B cell (primary cell): ENCODE data around the gene APLP2. TPM values are rescaled to one million over a fixed set of nuclear protein-coding genes. Genes with fewer than 3 reads are reported as not detected.

Source experiments
- ATAC-seq: fragments of 200-7000 bp; cut with Tn5 transposase; one replicate; pipeline ENCODE4 v1.10.0; 2021; ENCODE audit warnings: low read depth, mild to moderate bottlenecking, moderate number of reproducible peaks, moderate library complexity
- CTCF ChIA-PET: fragments of 350-600 bp; sonication (Branson Sonifier 250); formaldehyde crosslinking; loops from one replicate; lab custom pipeline; 2021; ENCODE audit warnings: antibody characterized with exemption, inconsistent platforms; lab: Charles Lee
- POLR2A ChIA-PET: fragments of 350-600 bp; sonication (Branson Sonifier 250); formaldehyde crosslinking; loops from one replicate; lab custom pipeline; 2021; ENCODE audit warnings: antibody characterized with exemption; lab: Charles Lee
- DNase-seq: peaks from one replicate; pipeline ENCODE4 v3.0.0; 2013
- H2AFZ ChIP-seq: 2 replicates; pipeline ENCODE4 v1.6.1; 2012; ENCODE audit warnings: mild to moderate bottlenecking, low read depth, low read length; ENCODE audit not compliant: insufficient read depth, poor library complexity, severe bottlenecking
- H3K27ac ChIP-seq, 2 donors: 1 replicate in 1 of 2; 2 replicates in 1 of 2; pipeline ENCODE4 v1.5.1; 2012 to 2013; ENCODE audit warnings: low read length in 2 of 2, mild to moderate bottlenecking in 2 of 2, moderate library complexity in 1 of 2
- H3K27me3 ChIP-seq, 4 experiments: fragments of 200-600 bp in 1 of 4; sonication (generic) in 1 of 4; replicated peaks in 1 of 4; 1 replicate in 2 of 4; 2 replicates in 2 of 4; pipeline versions ENCODE4 v1.6.1 to v1.7.0; 2013 to 2016; ENCODE audit warnings: low read length in 3 of 4, mild to moderate bottlenecking in 2 of 4, mixed read lengths in 1 of 4, moderate library complexity in 1 of 4; ENCODE audit not compliant: insufficient read depth in 4 of 4, control insufficient read depth in 3 of 4; ENCODE audit errors: control extremely low read depth in 1 of 4
- H3K36me3 ChIP-seq, 2 experiments: replicated peaks in 1 of 2; 1 replicate in 1 of 2; 2 replicates in 1 of 2; pipeline versions ENCODE4 v1.6.1 to v1.7.1; 2013; ENCODE audit warnings: low read length in 1 of 2; ENCODE audit not compliant: insufficient read depth in 2 of 2, control insufficient read depth in 1 of 2; ENCODE audit errors: control extremely low read depth in 1 of 2, extremely low read depth in 1 of 2
- H3K4me1 ChIP-seq, 2 donors: fragments of 200-600 bp in 1 of 2; sonication (generic) in 1 of 2; 1 replicate in 1 of 2; 2 replicates in 1 of 2; pipeline versions ENCODE4 v1.5.1 to v1.6.1; 2013 to 2017; ENCODE audit warnings: low read length in 2 of 2; ENCODE audit not compliant: control insufficient read depth in 2 of 2, insufficient read depth in 2 of 2
- H3K4me2 ChIP-seq: replicated peaks from 2 replicates; pipeline ENCODE3; 2012; ENCODE audit warnings: mild to moderate bottlenecking, low read depth, low read length; ENCODE audit not compliant: poor library complexity, severe bottlenecking
- H3K4me3 ChIP-seq, 5 experiments: fragments of 200-600 bp in 1 of 5; sonication (generic) in 1 of 5; 1 replicate in 3 of 5; 2 replicates in 2 of 5; pipeline versions ENCODE4 v1.5.1 to v1.7.0; 2011 to 2016; ENCODE audit warnings: low read length in 4 of 5, mild to moderate bottlenecking in 4 of 5, low read depth in 2 of 5, control low read depth in 1 of 5, moderate library complexity in 1 of 5; ENCODE audit not compliant: insufficient read depth in 1 of 5; ENCODE audit errors: control extremely low read depth in 1 of 5, extremely low read depth in 1 of 5
- H3K79me2 ChIP-seq: fragments of 200-600 bp; sonication (generic); one replicate; pipeline ENCODE4 v1.6.0; 2016; ENCODE audit warnings: low read length; ENCODE audit not compliant: control insufficient read depth, insufficient read depth
- H3K9ac ChIP-seq: fragments of 200-600 bp; sonication (generic); 2 replicates; pipeline ENCODE4 v1.6.1; 2017; ENCODE audit warnings: mild to moderate bottlenecking, low read length, moderate library complexity
- H3K9me3 ChIP-seq, 3 donors: one replicate each; pipeline versions ENCODE4 v1.6.1 to v1.7.1; 2013; ENCODE audit warnings: low read length in 2 of 3; ENCODE audit not compliant: control insufficient read depth in 2 of 3, insufficient read depth in 1 of 3; ENCODE audit errors: control extremely low read depth in 1 of 3
- H4K20me1 ChIP-seq: 2 replicates; pipeline ENCODE4 v1.6.0; 2012; ENCODE audit warnings: mild to moderate bottlenecking, low read length; ENCODE audit not compliant: insufficient read depth, control insufficient read depth, poor library complexity, severe bottlenecking
- H3K27ac Mint-ChIP-seq: one replicate; pipeline ENCODE4 v1.8.0; 2021; ENCODE audit warnings: mixed read lengths
- H3K27me3 Mint-ChIP-seq: one replicate; pipeline ENCODE4 v1.8.0; 2021; ENCODE audit warnings: mixed read lengths
- H3K4me1 Mint-ChIP-seq: one replicate; pipeline ENCODE4 v1.8.0; 2021; ENCODE audit warnings: mixed read lengths
- H3K4me3 Mint-ChIP-seq: one replicate; pipeline ENCODE4 v1.8.0; 2021; ENCODE audit warnings: mixed read lengths
- H3K9me3 Mint-ChIP-seq: one replicate; pipeline ENCODE4 v1.8.0; 2022; ENCODE audit warnings: mixed read lengths; ENCODE audit not compliant: insufficient read depth
- CTCF ChIP-seq: fragments of 200-600 bp; IDR thresholded peaks from one replicate; pipeline ENCODE4 v1.8.0; 2022; ENCODE audit warnings: antibody characterized with exemption, mild to moderate bottlenecking
- EZH2 ChIP-seq: IDR thresholded peaks from 2 replicates; pipeline ENCODE4 v1.6.1; 2012; ENCODE audit warnings: borderline replicate concordance, low read depth, mild to moderate bottlenecking, moderate library complexity, low read length; ENCODE audit not compliant: insufficient read depth, poor library complexity, severe bottlenecking
- WGBS: methylation state at CpG from one replicate; pipeline ENCODE4 v1.1.5; 2013; ENCODE audit warnings: missing lambda C conversion rate; ENCODE audit not compliant: insufficient coverage; 5-methylcytosine and 5-hydroxymethylcytosine counted together
- intact Hi-C: fragments of 100-400 bp; cut with micrococcal nuclease; formaldehyde crosslinking; loops from one replicate; pipeline ENCODE4 v1.10.0; 2022
- polyA plus RNA-seq: library from polyadenylated mRNA; depleted of rRNA; stranded (reverse); fragments of >200 nt; gene quantifications from 2 replicates; pipeline ENCODE4 v1.2.3, GENCODE V29; 2012
- total RNA-seq, 2 donors: library from RNA; stranded (reverse); fragments of 120-200 nt in 1 of 2; gene quantifications; 1 replicate in 1 of 2; 2 replicates in 1 of 2; pipeline versions ENCODE4 v1.2.3 to v1.2.4, GENCODE V29; 2013 to 2022

The APLP2 gene
- total and polyA plus RNA-seq, 2 donors (not counting 1 experiment from before 2014, with no cell fraction given): 84.2 to 102 TPM

- H3K27ac Mint-ChIP-seq: peak overlapping the region; percentile 62
- H3K4me3 ChIP-seq: peak overlapping the region; percentile 30 to 90 (median 62)
- peaks cover 55% of the 10 kb centered on the region for H3K79me2 ChIP-seq
- H3K4me3 Mint-ChIP-seq: peak overlapping the region; percentile 98
- peak; percentile 69 for DNase-seq
- no peak for TF ChIP-seq CTCF
- TF ChIP-seq EZH2: no peak
- H3K9me3 Mint-ChIP-seq: no peaks in the 10 kb centered on the region
- H3K9me3 ChIP-seq: no peaks in the 10 kb centered on the region
- H3K9ac ChIP-seq: peak overlapping the region; percentile 69
- H3K27ac ChIP-seq: peak overlapping the region in 1 of 2 donors; percentile 73
- peak; percentile 9 for ATAC-seq
- POLR2A ChIA-PET: interaction anchor here (0.6 to 2.8 kb wide), 6 partner anchors 10 to 76 kb away, joined by 3 to 23 read pairs (median 4); partner anchors contain the start of gene PRDM10
- intact Hi-C loops: loop anchor here (2.0 kb wide), 2 partner anchors 49 to 147 kb away; no protein-coding TSS in a partner anchor
- H3K4me1 Mint-ChIP-seq: peaks cover 32% of the 10 kb centered on the region
- H3K4me1 ChIP-seq: peaks cover 18 to 22% of the 10 kb centered on the region in 2 donors
- peaks cover 6% of the 10 kb centered on the region for H3K27me3 Mint-ChIP-seq
- peak overlapping the region; percentile 81 for H3K4me2 ChIP-seq
- H4K20me1 ChIP-seq: peaks cover 19% of the 10 kb centered on the region
- CTCF ChIA-PET: interaction anchor here (0.8 to 3.2 kb wide), 11 partner anchors 14 to 145 kb away, joined by 3 to 29 read pairs (median 4); partner anchors contain the start of gene PRDM10
- peaks cover 0 to 3% (median 0%) of the 10 kb centered on the region in 4 experiments for H3K27me3 ChIP-seq
- no peaks in the 10 kb centered on the region for H3K36me3 ChIP-seq
- under 1% methylated on average over 100 of the region's 100 CpGs for WGBS
- peak overlapping the region; percentile 67 for H2AFZ ChIP-seq
Measured at GRCh38 chr11:130070109-130070845, 583 bp downstream of the APLP2 start.
